Caki2 (cell line): ENCODE data around the gene SPANXN4. TPM values are rescaled to one million over a fixed set of nuclear protein-coding genes. Genes with fewer than 3 reads are reported as not detected.

ENCODE experiments used
- DNase-seq: peaks from one replicate; pipeline ENCODE4 v3.0.0-alpha.2; 2015; ENCODE audit warnings: low read depth
- in situ Hi-C: cut with HindIII; loops from 2 replicates; pipeline ENCODE4 v1.10.0; 2016; ENCODE audit warnings: low sequenced_read_pairs, low pct_unique_long_range_greater_than_20kb, mixed read lengths
- total RNA-seq: library from RNA; depleted of rRNA; stranded (reverse); fragments of >200 nt; shearing (Covaris generic); gene quantifications from 2 replicates; pipeline ENCODE4 v1.2.3, GENCODE V29; 2014; ENCODE audit warnings: low replicate concordance; rRNA removed

SPANXN4 gene, protein sequence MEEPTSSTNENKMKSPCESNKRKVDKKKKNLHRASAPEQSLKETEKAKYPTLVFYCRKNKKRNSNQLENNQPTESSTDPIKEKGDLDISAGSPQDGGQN
- total RNA-seq: not detected in 2 replicates

GRCh38 chrX:143025628-143026027 is at the start of gene SPANXN4:
TSS of gene SPANXN4 (plus strand) at chrX:143025928. CDS start at chrX:143026015, 87 bp downstream.
- in situ Hi-C loops: no loop called here
- no peak for DNase-seq

DNA sequence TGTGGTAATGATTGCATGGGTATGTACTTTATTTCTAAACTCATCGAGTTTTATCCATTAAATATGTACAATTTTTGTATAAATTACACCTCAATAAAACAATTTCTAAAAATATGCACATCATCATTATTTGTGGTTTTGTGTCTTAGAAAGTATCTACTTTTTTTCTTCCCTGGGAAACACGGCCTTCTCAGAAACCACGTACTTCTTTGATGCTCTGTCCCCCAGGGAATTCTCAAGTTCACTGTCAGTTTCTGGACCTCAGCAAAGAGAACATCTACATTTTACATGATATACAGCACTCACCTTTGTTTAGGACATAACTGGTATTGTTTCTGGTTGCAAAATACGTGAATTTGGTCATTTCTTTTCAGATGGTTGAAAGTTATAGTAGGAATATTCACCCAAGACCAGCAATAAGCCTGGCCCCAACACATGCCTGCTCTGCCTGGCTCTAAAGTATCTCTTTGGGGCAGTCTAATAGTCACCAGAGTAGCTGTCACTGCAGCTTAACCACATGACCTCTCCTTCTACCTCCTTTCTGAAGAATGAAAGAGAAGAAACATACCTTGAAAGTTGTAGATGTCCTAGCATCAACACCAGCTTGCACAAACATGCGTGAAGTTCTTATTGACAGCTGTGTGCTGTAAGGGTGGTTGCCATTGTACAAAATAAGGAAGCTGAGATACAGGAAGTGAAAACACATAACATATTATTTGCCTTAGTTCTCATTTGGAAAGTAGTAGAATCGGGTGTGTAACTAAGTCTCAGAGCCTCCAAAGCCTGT is 48.4 kb upstream of the SPANXN4 start:
- no peak for DNase-seq
- in situ Hi-C loops: no loop called here

DNA sequence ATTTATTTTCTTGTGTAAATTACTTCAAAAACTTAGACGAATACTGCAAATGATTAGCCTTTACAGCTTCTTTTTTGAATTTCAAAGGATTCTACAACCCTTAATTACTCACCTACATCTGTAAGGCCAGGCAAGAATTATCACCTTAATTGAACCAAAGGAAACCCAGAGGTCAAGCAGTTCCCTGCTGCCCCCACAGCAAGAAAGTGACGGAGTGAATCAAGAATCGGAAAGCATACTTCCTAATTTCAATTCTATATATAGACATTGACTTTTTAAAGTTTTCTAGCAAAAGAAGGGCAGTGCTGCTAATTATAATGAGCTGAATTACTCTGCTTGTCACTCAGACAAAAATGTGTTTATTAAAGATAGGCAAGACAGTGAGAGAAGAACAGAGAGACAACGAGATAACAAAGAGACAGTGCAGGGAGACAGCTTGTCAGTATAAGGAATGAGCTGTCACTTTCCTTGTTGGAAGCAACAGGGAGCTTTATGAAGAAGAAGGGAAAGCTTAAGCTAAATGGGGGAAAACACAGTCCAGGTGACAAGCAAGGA is 47.5 kb upstream of the SPANXN4 start:
- no peak for DNase-seq
- in situ Hi-C loops: no loop called here

DNA sequence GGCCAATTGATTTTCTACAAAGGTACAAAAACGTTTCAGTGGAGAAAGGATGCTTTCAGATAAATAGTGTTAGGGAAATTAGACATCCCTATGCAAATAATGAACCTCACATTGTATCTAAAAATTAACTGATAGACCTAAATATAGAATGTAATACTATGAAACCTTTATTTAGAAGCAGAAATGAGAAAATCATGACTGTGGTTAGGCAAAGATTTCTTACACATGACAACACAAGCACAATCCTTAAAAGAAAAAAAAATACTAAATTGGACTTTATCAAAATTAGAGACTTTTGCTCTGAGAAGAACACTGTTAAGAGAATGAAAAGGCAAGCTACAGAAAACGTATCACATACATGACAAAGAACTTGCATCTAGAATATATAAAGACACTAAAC is 43.0 kb upstream of the SPANXN4 start:
- no peak for DNase-seq
- in situ Hi-C loops: no loop called here

GRCh38 chrX:142994988-142995387 is 30.7 kb upstream of the SPANXN4 start:
- in situ Hi-C loops: no loop called here
- DNase-seq: no peak

DNA sequence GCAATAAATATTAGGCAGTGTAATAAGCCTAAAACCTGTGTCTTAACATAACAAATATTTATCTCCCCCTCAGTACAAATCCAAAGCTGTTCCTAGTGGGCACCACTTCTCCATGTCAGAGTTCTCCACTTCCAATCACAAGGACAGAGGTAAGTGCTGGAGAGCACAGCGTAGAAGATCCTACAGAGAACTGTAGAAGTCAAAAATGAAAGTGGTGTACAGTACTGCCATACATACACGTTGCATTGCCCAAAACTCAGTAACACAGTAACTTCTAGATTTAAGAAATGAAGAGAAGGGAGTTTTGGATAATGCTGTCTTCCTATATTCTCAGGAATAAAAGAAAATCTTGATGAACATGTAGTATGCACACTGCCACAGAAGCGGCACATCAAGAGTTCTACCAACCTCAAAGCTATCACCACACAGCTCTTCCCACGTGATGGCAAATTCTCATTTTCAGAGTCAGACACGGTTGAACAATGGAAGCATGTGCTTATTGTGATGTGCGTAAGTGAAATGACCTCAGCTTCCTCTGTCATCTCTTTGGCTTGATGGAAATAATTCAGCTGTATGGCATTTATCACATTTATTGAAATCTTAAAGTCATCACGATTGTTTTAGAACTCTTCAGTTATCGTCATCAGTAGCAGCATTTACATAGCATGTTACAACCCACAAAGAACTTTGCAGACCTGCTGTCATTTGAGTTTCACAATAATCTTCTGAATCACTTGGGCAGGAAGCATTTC is 27.1 kb upstream of the SPANXN4 start:
- no peak for DNase-seq

DNA sequence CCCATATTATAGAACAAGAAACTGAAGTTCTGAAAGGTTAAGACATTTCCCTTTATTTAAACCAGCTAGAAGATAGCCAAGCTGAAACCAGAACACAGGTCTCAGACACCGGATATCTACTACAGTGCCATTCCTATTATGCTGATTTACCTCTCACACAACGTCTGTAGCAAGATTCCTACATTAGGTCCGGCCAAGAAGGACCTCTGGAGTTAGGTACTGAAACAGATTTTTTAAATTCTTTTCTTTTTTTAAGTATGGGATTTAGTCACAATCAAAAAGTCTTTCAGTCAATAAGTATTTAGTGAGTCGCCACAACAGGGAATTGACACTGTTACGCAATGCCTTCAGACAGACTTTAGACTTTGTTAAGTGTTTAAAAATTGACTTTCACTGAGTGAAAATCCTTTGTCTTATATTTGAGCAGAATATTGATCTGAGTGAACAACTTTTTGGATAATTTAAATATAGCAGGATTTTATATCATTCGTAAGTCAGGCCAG is 26.5 kb upstream of the SPANXN4 start:
- DNase-seq: no peak
- in situ Hi-C loops: no loop called here

More for the DNA sequence above, 27.1 kb upstream of the SPANXN4 start:
- in situ Hi-C loops: no loop called here

DNA sequence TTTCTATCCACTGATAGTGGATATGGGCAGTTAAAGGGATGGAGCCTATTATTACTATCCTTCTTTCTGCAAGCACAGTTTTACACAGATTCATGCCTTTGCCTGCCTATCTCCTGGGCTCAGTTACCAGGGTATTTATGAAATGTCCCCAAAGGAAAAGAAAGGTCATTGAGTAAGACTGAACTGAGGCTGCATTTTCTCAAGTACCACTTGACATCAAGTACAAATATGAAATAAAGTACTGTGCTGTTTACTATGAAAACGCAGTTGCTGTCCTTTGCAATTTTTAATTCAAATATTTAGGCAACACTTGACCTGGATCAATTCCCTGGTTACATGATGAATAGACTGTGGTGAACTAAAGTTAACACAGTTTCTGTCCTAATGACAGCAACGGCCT is 23.5 kb upstream of the SPANXN4 start:
- in situ Hi-C loops: no loop called here
- no peak for DNase-seq

DNA sequence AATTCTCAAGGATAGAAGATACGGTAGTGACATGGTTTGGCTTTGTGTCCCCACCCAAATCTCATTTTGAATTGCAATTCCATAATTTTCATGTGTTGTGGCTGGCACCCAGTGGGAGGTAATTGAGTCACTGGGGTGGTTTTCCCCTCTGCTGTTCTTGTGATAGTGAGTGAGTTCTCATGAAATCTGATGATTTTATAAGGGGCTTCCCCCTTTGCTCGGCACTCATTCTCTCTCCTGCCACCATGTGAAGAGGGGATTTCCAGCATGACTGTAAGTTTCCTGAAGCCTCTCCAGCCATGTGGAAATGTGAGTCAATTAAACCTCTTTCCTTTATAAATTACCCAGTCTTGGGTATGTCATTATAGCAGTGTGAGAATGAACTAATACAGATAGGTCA is 8.5 kb upstream of the SPANXN4 start:
- DNase-seq: peak; percentile 30
- in situ Hi-C loops: no loop called here

GRCh38 chrX:143027275-143027674 is 1.5 kb downstream of the SPANXN4 start:
- in situ Hi-C loops: no loop called here
- DNase-seq: no peak

DNA sequence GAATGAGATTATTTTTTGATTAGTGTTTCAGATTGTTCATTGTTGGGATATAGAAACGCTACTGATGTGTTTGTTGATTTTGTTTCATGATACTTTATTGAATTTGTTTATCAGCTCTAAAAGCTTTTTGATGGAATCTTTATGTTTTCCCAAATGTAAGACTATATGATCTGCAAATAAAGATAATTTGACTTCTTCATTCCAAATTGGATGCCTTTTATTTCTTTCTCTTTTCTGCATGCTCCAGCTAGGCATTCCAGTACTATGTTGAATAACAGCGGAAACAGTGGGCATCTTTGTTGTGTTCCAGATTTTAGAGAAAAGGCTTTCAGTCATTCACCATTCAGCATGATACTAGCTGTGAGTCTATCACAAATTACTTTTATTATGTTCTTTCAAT is 21.8 kb downstream of the SPANXN4 start:
- in situ Hi-C loops: no loop called here
- no peak for DNase-seq

- DNase-seq: no peak
- in situ Hi-C loops: no loop called here
Observed at GRCh38 chrX:143058120-143058519, 32.4 kb downstream of the SPANXN4 start.

GRCh38 chrX:143081231-143081630 is 55.5 kb downstream of the SPANXN4 start:
- in situ Hi-C loops: no loop called here
- DNase-seq: no peak

- in situ Hi-C loops: no loop called here
- no peak for DNase-seq
Observed at GRCh38 chrX:143082537-143082936, 56.8 kb downstream of the SPANXN4 start.
